ENCODE measurements around the gene F2R. TPM values are rescaled to one million over a fixed set of nuclear protein-coding genes. Genes with fewer than 3 reads are reported as not detected.

The F2R gene
- total RNA-seq, 1 donor from 2014 or later, result 108 TPM

- H3K36me3 Mint-ChIP-seq (ENCODE audit: unreplicated experiment), result peaks cover 7% of the 10 kb centered on the region
- DNase-seq (ENCODE audit: extremely low spot score, unreplicated experiment), result no peak
- no peak for TF ChIP-seq CTCF (IDR thresholded peaks at IDR 0.05)
- peak overlapping the region; percentile 69 for H3K27ac Mint-ChIP-seq (ENCODE audit: unreplicated experiment)
- H3K4me1 Mint-ChIP-seq (ENCODE audit: unreplicated experiment), result peaks cover 60% of the 10 kb centered on the region
- H3K4me3 Mint-ChIP-seq (ENCODE audit: unreplicated experiment), result peak overlapping the region; percentile 84
- H3K9me3 Mint-ChIP-seq (ENCODE audit: unreplicated experiment), result no peaks in the 10 kb centered on the region
- H3K27me3 Mint-ChIP-seq (ENCODE audit: unreplicated experiment), result no peaks in the 10 kb centered on the region
Measured at GRCh38 chr5:76718381-76718832, 2.5 kb downstream of the F2R start.

GRCh38 chr5:76718880-76719279 is 3.0 kb downstream of the F2R start:
- peak overlapping the region; percentile 69 for H3K27ac Mint-ChIP-seq (ENCODE audit: unreplicated experiment)

GRCh38 chr5:76720988-76721569 is 5.2 kb downstream of the F2R start:
- no peak overlapping the region for H3K4me3 Mint-ChIP-seq (ENCODE audit: unreplicated experiment)

More at GRCh38 chr5:76718880-76719279, 3.0 kb downstream of the F2R start:
- peaks cover 10% of the 10 kb centered on the region for H3K36me3 Mint-ChIP-seq (ENCODE audit: unreplicated experiment)
- no peaks in the 10 kb centered on the region for H3K27me3 Mint-ChIP-seq (ENCODE audit: unreplicated experiment)
- peak overlapping the region; percentile 84 for H3K4me3 Mint-ChIP-seq (ENCODE audit: unreplicated experiment)
- H3K9me3 Mint-ChIP-seq (ENCODE audit: unreplicated experiment), result no peaks in the 10 kb centered on the region
- no peak for DNase-seq (ENCODE audit: extremely low spot score, unreplicated experiment)
- peaks cover 64% of the 10 kb centered on the region for H3K4me1 Mint-ChIP-seq (ENCODE audit: unreplicated experiment)
- no peak for TF ChIP-seq CTCF (IDR thresholded peaks at IDR 0.05)

GRCh38 chr5:76723266-76723665 is 7.3 kb downstream of the F2R start:
- Mint-ChIP-seq H3K36me3 (ENCODE audit: unreplicated experiment) (peaks cover 9% of the 10 kb centered on the region), H3K4me1 (ENCODE audit: unreplicated experiment) (peaks cover 57% of the 10 kb centered on the region), H3K27me3 (ENCODE audit: unreplicated experiment) (no peaks in the 10 kb centered on the region), H3K4me3 (ENCODE audit: unreplicated experiment) (no peak overlapping the region), H3K9me3 (ENCODE audit: unreplicated experiment) (peaks cover 2% of the 10 kb centered on the region), H3K27ac (ENCODE audit: unreplicated experiment) (peak overlapping the region; percentile 93)
- TF ChIP-seq CTCF (IDR thresholded peaks at IDR 0.05), result no peak
- no peak for DNase-seq (ENCODE audit: extremely low spot score, unreplicated experiment)

More at GRCh38 chr5:76720988-76721569, 5.2 kb downstream of the F2R start:
- Mint-ChIP-seq H3K36me3 (ENCODE audit: unreplicated experiment) (peaks cover 10% of the 10 kb centered on the region), H3K27me3 (ENCODE audit: unreplicated experiment) (no peaks in the 10 kb centered on the region), H3K9me3 (ENCODE audit: unreplicated experiment) (no peaks in the 10 kb centered on the region), H3K4me1 (ENCODE audit: unreplicated experiment) (peaks cover 73% of the 10 kb centered on the region), H3K27ac (ENCODE audit: unreplicated experiment) (peak overlapping the region; percentile 69)
- TF ChIP-seq CTCF (IDR thresholded peaks at IDR 0.05), result no peak
- DNase-seq (ENCODE audit: extremely low spot score, unreplicated experiment), result no peak

- H3K27ac Mint-ChIP-seq (ENCODE audit: unreplicated experiment), result peak overlapping the region; percentile 93
Measured at GRCh38 chr5:76723906-76724305, 8.0 kb downstream of the F2R start.

More at GRCh38 chr5:76723906-76724305, 8.0 kb downstream of the F2R start:
- H3K9me3 Mint-ChIP-seq (ENCODE audit: unreplicated experiment), result peaks cover 4% of the 10 kb centered on the region
- no peaks in the 10 kb centered on the region for H3K27me3 Mint-ChIP-seq (ENCODE audit: unreplicated experiment)
- H3K4me1 Mint-ChIP-seq (ENCODE audit: unreplicated experiment), result peaks cover 51% of the 10 kb centered on the region
- no peak for DNase-seq (ENCODE audit: extremely low spot score, unreplicated experiment)
- peaks cover 9% of the 10 kb centered on the region for H3K36me3 Mint-ChIP-seq (ENCODE audit: unreplicated experiment)
- no peak for TF ChIP-seq CTCF (IDR thresholded peaks at IDR 0.05)
- H3K4me3 Mint-ChIP-seq (ENCODE audit: unreplicated experiment), result peak overlapping the region; percentile 22

Measured in osteocyte (in vitro differentiated cells).